ENCODE data around the gene PCP4L1. TPM values are rescaled to one million over a fixed set of nuclear protein-coding genes. Genes with fewer than 3 reads are reported as not detected.

PCP4L1 gene
- total and polyA plus RNA-seq, 9 donors = 0.69 to 20.2 (median 2.6) TPM

DNA sequence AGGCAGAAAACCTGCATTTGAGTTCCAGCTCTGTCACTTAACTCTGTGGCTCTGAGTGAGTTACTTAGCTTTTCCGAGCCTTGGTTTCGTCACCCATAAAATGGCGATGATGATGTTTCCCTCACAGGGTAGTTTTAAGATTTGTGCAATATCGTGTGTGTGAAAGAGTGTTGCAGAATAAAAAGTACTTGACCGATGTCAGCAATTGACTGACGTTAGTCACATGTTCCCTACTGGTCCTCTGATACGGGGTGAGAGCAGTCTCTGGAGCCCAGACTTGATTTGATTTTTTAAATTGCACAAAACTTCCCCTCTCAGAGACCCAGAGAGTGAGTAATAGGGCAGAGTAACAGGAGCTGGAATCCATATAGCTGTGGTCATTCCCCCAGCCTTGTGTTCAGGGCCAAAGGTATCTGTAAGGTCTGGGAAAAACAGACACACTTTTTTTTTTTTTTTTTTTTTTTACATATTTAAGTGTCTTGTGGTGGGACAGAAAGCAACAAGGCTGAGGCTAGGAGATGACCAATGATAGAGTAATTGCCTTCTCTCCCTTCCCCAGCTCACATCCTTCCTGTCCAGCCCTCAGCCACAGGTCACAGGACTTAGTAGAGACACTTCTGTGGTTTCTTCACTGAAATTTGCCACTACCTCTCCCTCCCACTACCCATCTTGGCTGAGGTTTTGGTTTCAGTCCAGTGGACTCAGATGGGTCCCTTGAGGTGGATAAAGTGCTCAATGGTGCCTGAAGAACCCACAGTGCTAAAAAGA, 41.4 kb upstream of the PCP4L1 start:
- TF ChIP-seq EP300 (IDR thresholded peaks at IDR 0.05) (no peak), POLR2A (IDR thresholded peaks at IDR 0.05) (no peak)
- TF ChIP-seq, protein P1, sequence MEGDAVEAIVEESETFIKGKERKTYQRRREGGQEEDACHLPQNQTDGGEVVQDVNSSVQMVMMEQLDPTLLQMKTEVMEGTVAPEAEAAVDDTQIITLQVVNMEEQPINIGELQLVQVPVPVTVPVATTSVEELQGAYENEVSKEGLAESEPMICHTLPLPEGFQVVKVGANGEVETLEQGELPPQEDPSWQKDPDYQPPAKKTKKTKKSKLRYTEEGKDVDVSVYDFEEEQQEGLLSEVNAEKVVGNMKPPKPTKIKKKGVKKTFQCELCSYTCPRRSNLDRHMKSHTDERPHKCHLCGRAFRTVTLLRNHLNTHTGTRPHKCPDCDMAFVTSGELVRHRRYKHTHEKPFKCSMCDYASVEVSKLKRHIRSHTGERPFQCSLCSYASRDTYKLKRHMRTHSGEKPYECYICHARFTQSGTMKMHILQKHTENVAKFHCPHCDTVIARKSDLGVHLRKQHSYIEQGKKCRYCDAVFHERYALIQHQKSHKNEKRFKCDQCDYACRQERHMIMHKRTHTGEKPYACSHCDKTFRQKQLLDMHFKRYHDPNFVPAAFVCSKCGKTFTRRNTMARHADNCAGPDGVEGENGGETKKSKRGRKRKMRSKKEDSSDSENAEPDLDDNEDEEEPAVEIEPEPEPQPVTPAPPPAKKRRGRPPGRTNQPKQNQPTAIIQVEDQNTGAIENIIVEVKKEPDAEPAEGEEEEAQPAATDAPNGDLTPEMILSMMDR (IDR thresholded peaks at IDR 0.05) = no peak
- DNase-seq = no peak
- no peak overlapping the region for H3K4me3 ChIP-seq
- WGBS, 3 donors = 24 to 53% (median 43%) methylated on average over 7 of the region's 7 CpGs
- H3K9me3 ChIP-seq = no peaks in the 10 kb centered on the region
- H3K36me3 ChIP-seq = no peaks in the 10 kb centered on the region
- no peaks in the 10 kb centered on the region for H3K27me3 ChIP-seq
- intact Hi-C loops (cut with DNase I) = no loop called here
- H3K4me1 ChIP-seq (ENCODE audit: insufficient read depth) = no peaks in the 10 kb centered on the region
- no peak overlapping the region for H3K27ac ChIP-seq

DNA sequence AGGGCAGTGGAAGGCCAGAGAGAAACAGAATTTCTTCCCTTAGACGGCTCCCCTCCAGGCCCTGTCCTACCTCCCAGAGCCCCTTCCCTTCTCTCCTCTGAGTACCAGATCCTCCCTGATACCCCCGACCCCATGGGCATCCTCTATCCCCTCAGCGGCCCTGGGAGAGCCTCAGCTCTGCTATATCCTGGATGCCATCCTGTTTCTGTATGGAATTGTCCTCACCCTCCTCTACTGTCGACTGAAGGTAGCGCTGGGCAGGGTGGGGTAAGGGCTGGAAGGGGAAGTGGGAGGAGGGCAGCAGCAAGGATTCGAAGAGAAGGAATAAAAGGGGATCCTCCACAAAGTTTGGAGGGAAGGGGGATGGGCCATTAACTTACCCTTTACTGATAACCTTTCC, 40.7 kb upstream of the PCP4L1 start:
- TF ChIP-seq, protein P1 (IDR thresholded peaks at IDR 0.05) = no peak
- no peak for TF ChIP-seq EP300 (IDR thresholded peaks at IDR 0.05)
- TF ChIP-seq POLR2A (IDR thresholded peaks at IDR 0.05) = no peak
- no peaks in the 10 kb centered on the region for H3K4me1 ChIP-seq (ENCODE audit: insufficient read depth)
- no peaks in the 10 kb centered on the region for H3K36me3 ChIP-seq
- no peak overlapping the region for H3K4me3 ChIP-seq
- no peaks in the 10 kb centered on the region for H3K27me3 ChIP-seq
- 68 to 83% (median 81%) methylated on average over 6 of the region's 6 CpGs for WGBS, 3 donors
- H3K27ac ChIP-seq = no peak overlapping the region
- no peaks in the 10 kb centered on the region for H3K9me3 ChIP-seq
- no peak for DNase-seq
- intact Hi-C loops (cut with DNase I) = no loop called here

DNA sequence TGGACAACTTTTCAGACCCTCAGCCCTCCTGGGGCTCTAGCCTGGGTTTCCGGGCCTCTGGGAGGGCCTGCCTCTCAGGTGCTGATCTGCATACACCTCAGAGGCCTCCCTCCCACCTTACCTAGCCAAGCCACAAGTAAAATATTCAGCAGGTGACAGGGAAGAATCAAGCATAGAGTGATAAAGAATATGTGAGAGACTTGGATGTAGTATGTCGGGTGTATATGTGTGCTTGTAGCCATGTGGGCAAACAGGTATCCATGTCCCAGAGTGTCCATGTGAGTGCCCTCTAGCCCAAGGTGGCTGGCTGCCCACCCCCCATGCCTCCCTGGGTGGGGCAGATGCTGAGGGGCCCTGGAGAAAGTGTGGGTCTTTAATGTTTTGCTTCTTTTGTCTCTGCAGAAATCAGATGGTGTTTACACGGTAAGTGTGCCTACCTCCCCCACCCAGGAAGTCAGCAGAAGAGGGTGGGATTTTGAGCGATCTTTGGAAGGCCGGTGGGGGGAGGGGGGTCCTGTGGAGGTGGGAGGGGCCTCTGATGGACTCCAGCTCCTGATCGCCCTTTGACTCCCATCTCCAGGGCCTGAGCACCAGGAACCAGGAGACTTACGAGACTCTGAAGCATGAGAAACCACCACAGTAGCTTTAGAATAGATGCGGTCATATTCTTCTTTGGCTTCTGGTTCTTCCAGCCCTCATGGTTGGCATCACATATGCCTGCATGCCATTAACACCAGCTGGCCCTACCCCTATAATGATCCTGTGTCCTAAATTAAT, 40.1 kb upstream of the PCP4L1 start:
- no peak for TF ChIP-seq EP300 (IDR thresholded peaks at IDR 0.05)
- TF ChIP-seq POLR2A (IDR thresholded peaks at IDR 0.05) = no peak
- TF ChIP-seq, protein P1 (IDR thresholded peaks at IDR 0.05) = no peak
- DNase-seq = no peak
- WGBS, 3 donors = 73 to 74% (median 74%) methylated on average over 8 of the region's 8 CpGs

DNA sequence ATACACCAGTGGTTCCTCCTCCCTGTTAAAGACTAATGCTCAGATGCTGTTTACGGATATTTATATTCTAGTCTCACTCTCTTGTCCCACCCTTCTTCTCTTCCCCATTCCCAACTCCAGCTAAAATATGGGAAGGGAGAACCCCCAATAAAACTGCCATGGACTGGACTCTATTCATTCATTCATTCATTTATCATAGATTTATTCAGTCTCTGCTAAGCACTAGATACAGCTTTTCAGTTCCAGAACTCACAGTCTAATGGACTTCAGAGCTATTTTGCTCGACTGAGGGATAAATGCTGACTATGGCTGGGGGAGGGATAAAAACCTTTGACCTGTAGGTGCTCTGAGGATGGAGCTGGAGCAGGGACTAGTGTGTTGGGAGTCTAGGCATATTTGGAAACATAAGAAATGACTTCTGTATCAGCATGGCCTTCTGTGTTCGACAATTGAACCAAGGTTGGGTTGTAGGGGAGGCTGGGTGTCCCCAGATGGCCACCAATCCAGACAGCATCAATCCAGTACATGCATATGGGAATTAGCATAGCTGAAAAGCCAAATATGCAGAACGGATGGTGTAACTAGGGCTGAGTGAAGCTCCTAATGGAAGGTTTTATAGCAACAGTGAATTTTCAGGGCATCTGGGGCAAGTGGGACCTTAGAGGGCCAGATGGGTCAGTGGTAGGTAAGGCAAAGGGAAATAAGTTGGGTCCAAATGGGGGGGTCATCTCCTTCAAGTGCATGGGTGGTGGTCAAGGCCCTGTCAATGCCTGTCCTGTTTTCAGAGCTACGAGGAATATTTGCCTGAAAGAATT, 39.3 kb upstream of the PCP4L1 start:
- Histone ChIP-seq H3K4me3 (no peak overlapping the region), H3K4me1 (ENCODE audit: insufficient read depth) (no peaks in the 10 kb centered on the region), H3K36me3 (no peaks in the 10 kb centered on the region), H3K27me3 (no peaks in the 10 kb centered on the region), H3K27ac (no peak overlapping the region), H3K9me3 (no peaks in the 10 kb centered on the region)
- WGBS, 3 donors = 84 to 92% (median 88%) methylated on average over 5 of the region's 5 CpGs
- no peak for DNase-seq
- intact Hi-C loops (cut with DNase I) = no loop called here
- TF ChIP-seq EP300 (IDR thresholded peaks at IDR 0.05) (no peak), POLR2A (IDR thresholded peaks at IDR 0.05) (no peak)
- TF ChIP-seq, protein P1 (IDR thresholded peaks at IDR 0.05) = no peak

More for the DNA sequence above, 40.1 kb upstream of the PCP4L1 start:
- Histone ChIP-seq H3K27ac (no peak overlapping the region), H3K4me1 (ENCODE audit: insufficient read depth) (no peaks in the 10 kb centered on the region), H3K4me3 (no peak overlapping the region), H3K27me3 (no peaks in the 10 kb centered on the region), H3K9me3 (no peaks in the 10 kb centered on the region), H3K36me3 (no peaks in the 10 kb centered on the region)
- intact Hi-C loops (cut with DNase I) = no loop called here

Data from ovary (tissue), 9 donors.